ENCODE measurements around the gene SMARCB1.
A peak's percentile ranks its signal among the peaks of the same experiment; 100 is the strongest.

The SMARCB1 gene

DNA sequence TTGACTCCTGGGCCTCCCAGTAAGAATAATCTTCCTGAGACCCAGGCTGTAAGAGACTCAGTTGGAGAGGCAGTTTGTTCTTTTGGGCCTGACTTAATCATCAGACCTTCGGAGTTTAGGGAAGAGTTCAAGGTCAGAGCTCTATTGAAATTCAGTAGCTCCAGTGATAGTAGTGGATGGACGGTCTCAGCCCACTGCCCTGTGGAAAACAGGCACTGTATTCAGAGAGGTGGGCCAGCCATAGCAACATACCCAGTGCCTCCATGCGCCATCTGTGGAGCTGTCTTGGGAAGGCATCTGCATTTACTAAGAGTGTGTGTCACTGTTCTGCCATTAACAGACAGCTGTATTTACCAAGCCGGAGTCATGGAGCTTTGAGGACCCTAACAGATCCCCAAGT, 2.9 kb downstream of the SMARCB1 start:
- TF ChIP-seq CTCF (conservative IDR thresholded peaks at IDR 0.05; ENCODE audit: control insufficient read depth, insufficient read depth, low read depth, low read length): peak; percentile 3
- DNase-seq (ENCODE audit: low read depth): no peak
- no peak overlapping the region for H3K4me3 ChIP-seq (ENCODE audit: control insufficient read depth, low read depth, low read length)

DNA sequence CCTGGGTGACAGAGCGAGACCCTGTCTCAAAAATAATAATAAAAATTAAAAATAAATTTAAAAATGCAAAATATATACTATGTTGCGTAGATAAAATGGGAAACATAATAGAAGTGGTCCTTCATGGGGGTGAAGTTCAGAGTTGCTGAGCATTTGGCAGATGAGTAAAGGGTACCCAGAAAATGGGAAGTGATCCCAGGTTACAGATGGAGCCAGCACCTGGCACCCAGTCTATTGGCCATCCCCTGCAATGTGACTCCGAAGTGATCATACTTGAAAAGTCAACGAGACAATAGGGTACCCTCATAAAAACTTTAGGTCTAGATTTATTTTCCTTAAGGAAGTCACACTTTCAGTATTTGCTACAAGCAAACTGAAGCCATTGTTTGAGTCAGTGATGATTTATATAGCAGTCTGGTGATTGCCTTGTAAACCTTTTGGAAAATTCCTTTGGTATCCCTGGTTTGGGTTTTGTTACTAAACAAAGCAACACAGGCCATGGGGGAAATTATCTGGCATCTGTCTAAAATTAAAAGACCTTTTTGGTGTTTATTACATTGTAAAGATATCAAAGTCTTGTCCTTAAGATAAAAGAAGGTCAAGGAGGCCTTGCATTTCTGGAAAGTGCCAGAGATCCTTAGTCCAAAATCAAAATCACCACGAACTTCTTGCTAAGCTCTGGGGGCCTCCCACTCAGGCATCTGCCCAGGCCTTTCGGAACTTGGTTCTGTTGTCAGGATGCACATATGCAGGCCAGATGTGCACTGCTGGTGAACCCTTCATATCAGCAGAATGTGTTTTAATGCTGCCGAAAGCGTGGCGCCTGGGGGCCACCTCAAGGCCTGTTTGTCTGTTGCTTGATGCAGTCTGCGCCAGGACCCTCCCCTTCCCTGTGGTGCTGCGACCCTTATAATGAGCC, 4.3 kb downstream of the SMARCB1 start:
- TF ChIP-seq CTCF (conservative IDR thresholded peaks at IDR 0.05; ENCODE audit: control insufficient read depth, insufficient read depth, low read depth, low read length): no peak
- DNase-seq (ENCODE audit: low read depth): peak; percentile 89

DNA sequence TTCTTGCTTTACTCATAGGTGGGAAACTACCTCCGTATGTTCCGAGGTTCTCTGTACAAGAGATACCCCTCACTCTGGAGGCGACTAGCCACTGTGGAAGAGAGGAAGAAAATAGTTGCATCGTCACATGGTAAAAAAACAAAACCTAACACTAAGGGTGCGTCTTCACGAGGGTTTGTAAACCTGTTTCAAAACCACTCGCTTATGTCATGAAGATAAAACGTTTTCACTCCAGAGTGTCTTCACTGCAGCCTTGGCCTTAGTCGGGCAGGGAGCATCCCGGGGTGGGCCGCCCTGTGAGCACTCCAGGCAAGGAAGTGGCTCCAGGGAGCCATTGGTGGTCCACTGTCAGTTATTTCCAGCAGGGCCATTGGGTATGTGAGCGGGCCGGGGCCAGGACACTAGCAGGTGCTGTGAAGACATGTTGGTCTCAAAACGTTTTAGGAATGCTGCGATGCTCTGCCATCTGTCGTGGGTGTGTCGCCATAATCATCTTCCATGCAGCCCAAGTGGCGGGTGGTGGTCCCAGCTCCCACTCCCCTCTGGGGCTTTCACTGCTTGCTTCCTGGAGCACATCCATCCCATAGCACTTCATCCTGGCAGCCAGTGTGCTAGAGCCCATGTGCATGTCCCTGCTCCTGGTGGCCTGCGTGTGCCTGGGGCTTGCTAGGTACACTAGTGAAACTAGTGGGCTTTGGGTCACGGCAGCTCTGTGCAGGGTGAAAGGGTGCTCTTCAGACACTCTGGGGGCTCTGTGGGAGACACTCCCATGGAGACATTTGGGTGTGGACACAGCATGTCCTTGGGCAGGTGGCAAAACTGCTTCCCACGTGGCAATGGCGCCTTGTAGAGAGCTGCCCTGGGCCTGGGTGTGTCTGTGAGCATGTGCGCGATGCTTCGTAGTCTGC, 5.2 kb downstream of the SMARCB1 start:
- no peak overlapping the region for H3K4me3 ChIP-seq (ENCODE audit: control insufficient read depth, low read depth, low read length)
- peak; percentile 35 for DNase-seq (ENCODE audit: low read depth)
- no peak for TF ChIP-seq CTCF (conservative IDR thresholded peaks at IDR 0.05; ENCODE audit: control insufficient read depth, insufficient read depth, low read depth, low read length)

More for the DNA sequence above, 4.3 kb downstream of the SMARCB1 start:
- H3K4me3 ChIP-seq (ENCODE audit: control insufficient read depth, low read depth, low read length): no peak overlapping the region

GRCh38 chr22:23793326-23793725, 6.6 kb downstream of the SMARCB1 start:
- no peak for TF ChIP-seq CTCF (conservative IDR thresholded peaks at IDR 0.05; ENCODE audit: control insufficient read depth, insufficient read depth, low read depth, low read length)
- DNase-seq (ENCODE audit: low read depth): no peak
- no peak overlapping the region for H3K4me3 ChIP-seq (ENCODE audit: control insufficient read depth, low read depth, low read length)

- no peak overlapping the region for H3K4me3 ChIP-seq (ENCODE audit: control insufficient read depth, low read depth, low read length)
- DNase-seq (ENCODE audit: low read depth): peak; percentile 54
- TF ChIP-seq CTCF (conservative IDR thresholded peaks at IDR 0.05; ENCODE audit: control insufficient read depth, insufficient read depth, low read depth, low read length): no peak
These were observed 9.7 kb downstream of the SMARCB1 start for GRCh38 chr22:23796461-23796860.

GRCh38 chr22:23800297-23801237, 13.8 kb downstream of the SMARCB1 start:
- H3K4me3 ChIP-seq (ENCODE audit: control insufficient read depth, low read depth, low read length): no peak overlapping the region
- DNase-seq (ENCODE audit: low read depth): no peak
- TF ChIP-seq CTCF (conservative IDR thresholded peaks at IDR 0.05; ENCODE audit: control insufficient read depth, insufficient read depth, low read depth, low read length): no peak
